IMR-90 (cell line): ENCODE measurements around the gene EIF2S1. TPM values are rescaled to one million over a fixed set of nuclear protein-coding genes. Genes with fewer than 3 reads are reported as not detected.

Source experiments
- ATAC-seq: fragments of 200-7000 bp; cut with Tn5 transposase; 2 replicates; pipeline ENCODE4 v1.9.1; 2020; ENCODE audit warnings: low read depth, mild to moderate bottlenecking, moderate library complexity
- BruUV-seq: library from RNA; stranded (reverse); fragments of 400-500 nt; replicated peaks from 2 replicates; lab custom pipeline; 2021; lab: Mats Ljungman, UMichigan
- CTCF ChIA-PET: fragments of 300-600 bp; formaldehyde crosslinking; extraction: SDS; loops from one replicate; lab custom pipeline; 2021; ENCODE audit warnings: antibody characterized with exemption; lab: Yijun Ruan, JAX
- POLR2A ChIA-PET: fragments of 300-600 bp; sonication (Branson Sonifier 250); formaldehyde crosslinking; loops from one replicate; lab custom pipeline; 2022; ENCODE audit warnings: antibody characterized with exemption; ENCODE audit not compliant: unreplicated experiment; lab: Charles Lee
- DNase-seq: peaks from one replicate; pipeline ENCODE4 v3.0.0; 2013
- H2AFZ ChIP-seq: replicated peaks from 2 replicates; pipeline ENCODE3; 2013; ENCODE audit warnings: low read length, mild to moderate bottlenecking; ENCODE audit not compliant: poor library complexity
- H2AK5ac ChIP-seq: 2 replicates; pipeline ENCODE4 v1.6.1; 2013; ENCODE audit warnings: low read depth, low read length, inconsistent platforms
- H2AK9ac ChIP-seq: replicated peaks from 2 replicates; pipeline ENCODE3; 2013; ENCODE audit warnings: mild to moderate bottlenecking, low read depth, low read length, moderate library complexity; ENCODE audit not compliant: poor library complexity
- H2BK120ac ChIP-seq: 2 replicates; pipeline ENCODE4 v1.6.1; 2013; ENCODE audit warnings: low read depth, low read length, inconsistent platforms
- H2BK15ac ChIP-seq: 3 replicates; pipeline ENCODE4 v1.6.1; 2013; ENCODE audit warnings: low read depth, low read length, inconsistent platforms
- H2BK20ac ChIP-seq: 2 replicates; pipeline ENCODE4 v1.6.1; 2013; ENCODE audit warnings: low read depth, mild to moderate bottlenecking, inconsistent platforms, low read length, moderate library complexity
- H2BK5ac ChIP-seq: 2 replicates; pipeline ENCODE4 v1.6.1; 2013; ENCODE audit warnings: mild to moderate bottlenecking, low read depth, low read length, inconsistent platforms; ENCODE audit not compliant: poor library complexity, severe bottlenecking
- H3K14ac ChIP-seq: replicated peaks from 2 replicates; pipeline ENCODE4 v1.6.1; 2013; ENCODE audit warnings: low read depth, low read length, inconsistent platforms
- H3K18ac ChIP-seq: 2 replicates; pipeline ENCODE4 v1.6.1; 2013; ENCODE audit warnings: low read depth, low read length, control low read depth
- H3K23ac ChIP-seq: 2 replicates; pipeline ENCODE4 v1.6.1; 2013; ENCODE audit warnings: low read depth, low read length, inconsistent platforms
- H3K27ac ChIP-seq: 2 replicates; pipeline ENCODE4 v1.5.1; 2013; ENCODE audit warnings: mild to moderate bottlenecking, control low read depth, low read length; ENCODE audit not compliant: insufficient read depth
- H3K27me3 ChIP-seq: 2 replicates; pipeline ENCODE4 v1.6.1; 2013; ENCODE audit warnings: low read length; ENCODE audit not compliant: control insufficient read depth, insufficient read depth
- H3K36me3 ChIP-seq: 2 replicates; pipeline ENCODE4 v1.6.1; 2013; ENCODE audit warnings: low read length, mixed read lengths; ENCODE audit not compliant: control insufficient read depth, insufficient read depth
- H3K4ac ChIP-seq: 2 replicates; pipeline ENCODE4 v1.6.1; 2013; ENCODE audit warnings: low read depth, low read length, inconsistent platforms
- H3K4me1 ChIP-seq: 2 replicates; pipeline ENCODE4 v1.6.1; 2013; ENCODE audit warnings: low read length, mixed read lengths; ENCODE audit not compliant: control insufficient read depth, insufficient read depth
- H3K4me2 ChIP-seq: 2 replicates; pipeline ENCODE4 v1.6.1; 2013; ENCODE audit warnings: low read depth, mild to moderate bottlenecking, control low read depth, low read length, moderate library complexity
- H3K4me3 ChIP-seq: 2 replicates; pipeline ENCODE4 v1.5.1; 2013; ENCODE audit warnings: low read depth, mild to moderate bottlenecking, control low read depth, low read length, moderate library complexity; ENCODE audit not compliant: insufficient read depth
- H3K56ac ChIP-seq: 2 replicates; pipeline ENCODE4 v1.6.1; 2013; ENCODE audit warnings: low read length, inconsistent platforms; ENCODE audit not compliant: insufficient read depth; ENCODE audit errors: extremely low read depth
- H3K79me1 ChIP-seq, 2 experiments: 2 replicates each; pipeline ENCODE4 v1.6.1; 2013; ENCODE audit warnings: low read length in 2 of 2, inconsistent platforms in 1 of 2, low read depth in 1 of 2
- H3K9ac ChIP-seq: 2 replicates; pipeline ENCODE4 v1.6.1; 2013; ENCODE audit warnings: low read depth, low read length, control low read depth
- H3K9me1 ChIP-seq: 2 replicates; pipeline ENCODE4 v1.6.1; 2013; ENCODE audit warnings: low read length, inconsistent platforms; ENCODE audit not compliant: insufficient read depth
- H3K9me3 ChIP-seq: 2 replicates; pipeline ENCODE4 v1.6.1; 2013; ENCODE audit warnings: low read length; ENCODE audit not compliant: control insufficient read depth, insufficient read depth
- H4K20me1 ChIP-seq: 2 replicates; pipeline ENCODE4 v1.6.1; 2013; ENCODE audit warnings: low read length, inconsistent platforms; ENCODE audit not compliant: insufficient read depth
- H4K5ac ChIP-seq: 2 replicates; pipeline ENCODE4 v1.6.1; 2013; ENCODE audit warnings: mild to moderate bottlenecking, low read depth, low read length, control low read depth
- H4K8ac ChIP-seq, 2 experiments: 2 replicates each; pipeline ENCODE4 v1.6.1; 2013; ENCODE audit warnings: low read depth in 2 of 2, low read length in 2 of 2, control low read depth in 1 of 2, inconsistent platforms in 1 of 2
- H4K91ac ChIP-seq: 2 replicates; pipeline ENCODE4 v1.6.1; 2013; ENCODE audit warnings: low read depth, low read length, inconsistent platforms; ENCODE audit not compliant: insufficient read depth
- CEBPB ChIP-seq: IDR thresholded peaks from 2 replicates; pipeline ENCODE4 v1.6.1; 2012; ENCODE audit warnings: low read depth, low read length, improper control_type of control experiment
- CHD1 ChIP-seq: IDR thresholded peaks from 2 replicates; pipeline ENCODE4 v1.6.1; 2012; ENCODE audit warnings: low read depth, low read length, improper control_type of control experiment
- RCOR1 ChIP-seq: IDR thresholded peaks from 2 replicates; pipeline ENCODE4 v1.6.1; 2012; ENCODE audit warnings: mild to moderate bottlenecking, low read length, improper control_type of control experiment; ENCODE audit not compliant: insufficient replicate concordance
- RFX5 ChIP-seq: IDR thresholded peaks from 2 replicates; pipeline ENCODE4 v1.8.0; 2012; ENCODE audit warnings: low read depth, mild to moderate bottlenecking, low read length, moderate library complexity
- dilution Hi-C: fragments of 300-500 bp; cut with HindIII; formaldehyde crosslinking; loops from one replicate; pipeline ENCODE4 v1.14.3; 2018; ENCODE audit warnings: low sequenced_read_pairs; ENCODE audit not compliant: unreplicated experiment
- in situ Hi-C: fragments of 300-500 bp; cut with MboI; formaldehyde crosslinking; loops from 3 replicates; pipeline ENCODE4 v1.14.3; 2019; ENCODE audit warnings: low sequenced_read_pairs, inconsistent platforms, mixed read lengths
- intact Hi-C: fragments of 100-400 bp; cut with micrococcal nuclease; formaldehyde crosslinking; loops from 2 replicates; pipeline ENCODE4 v1.10.0; 2022
- polyA plus RNA-seq, 3 experiments: library from polyadenylated mRNA; depleted of rRNA; stranded (reverse); fragments of >200 nt; gene quantifications; 2 replicates each; pipeline ENCODE4 v1.2.3, GENCODE V29; 2012; ENCODE audit warnings: low replicate concordance in 1 of 3
- total RNA-seq: library from RNA; depleted of rRNA; stranded (reverse); fragments of >200 nt; gene quantifications from 2 replicates; pipeline ENCODE4 v1.2.3, GENCODE V29; 2012

EIF2S1 gene
- total and polyA plus RNA-seq, 2 of the 4 experiments (the other 2 are of a cell fraction): 57.9 to 125 TPM

DNA sequence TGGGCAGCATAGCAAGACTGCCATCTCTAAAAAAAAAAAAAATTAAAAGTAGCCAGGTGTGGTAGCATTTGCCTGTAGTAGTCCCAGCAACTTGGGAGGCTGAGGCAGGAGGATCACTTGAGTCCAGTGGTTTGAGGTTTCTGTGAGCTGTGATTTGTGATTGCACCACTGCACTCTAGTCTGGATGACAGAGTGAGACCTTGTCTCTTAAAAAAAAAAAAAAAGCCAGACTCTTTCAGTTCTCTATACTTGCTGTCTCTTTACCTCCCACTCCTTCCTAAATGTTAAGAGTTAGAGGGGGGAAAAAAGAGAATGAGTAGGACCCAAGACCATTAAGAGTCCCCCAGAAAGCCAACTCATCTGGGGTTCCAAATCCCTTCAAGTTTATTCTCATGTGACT lies 17.8 kb downstream of the EIF2S1 start:
- no peaks in the 10 kb centered on the region for H3K9me3 ChIP-seq
- no peak overlapping the region for H2BK120ac ChIP-seq
- H3K27me3 ChIP-seq: no peaks in the 10 kb centered on the region
- no peak overlapping the region for H2BK20ac ChIP-seq
- H4K20me1 ChIP-seq: peaks cover 9% of the 10 kb centered on the region
- ChIA-PET POLR2A (no interaction called here), CTCF (interaction anchor here (1.4 kb wide), 1 partner anchor 9 kb away, joined by 5 read pairs; no protein-coding TSS in a partner anchor)
- no peak overlapping the region for H3K9ac ChIP-seq
- H4K5ac ChIP-seq: no peak overlapping the region
- no peak overlapping the region for H3K56ac ChIP-seq
- H3K23ac ChIP-seq: no peak overlapping the region
- H3K4me2 ChIP-seq: no peak overlapping the region
- H2AFZ ChIP-seq: no peak overlapping the region
- no peak overlapping the region for H2BK5ac ChIP-seq
- intact Hi-C loops: no loop called here
- no peak overlapping the region for H4K8ac ChIP-seq
- H3K14ac ChIP-seq: no peak overlapping the region
- ATAC-seq (no peak), DNase-seq (no peak)
- H4K91ac ChIP-seq: no peak overlapping the region
- H3K79me1 ChIP-seq: peaks cover 12 to 20% of the 10 kb centered on the region in 2 experiments
- dilution Hi-C loops: no loop called here
- no TSS peak for BruUV-seq
- peaks cover 37% of the 10 kb centered on the region for H3K36me3 ChIP-seq
- TF ChIP-seq CEBPB: no peak
- no peak for TF ChIP-seq CHD1
- no peak for TF ChIP-seq RFX5
- TF ChIP-seq RCOR1: no peak
- H3K4me3 ChIP-seq: no peak overlapping the region
- H3K4ac ChIP-seq: no peak overlapping the region
- H3K4me1 ChIP-seq: peaks cover 2% of the 10 kb centered on the region; the same call in 1 of the 2 replicates
- H3K27ac ChIP-seq: no peak overlapping the region
- no peak overlapping the region for H2AK5ac ChIP-seq
- no peak overlapping the region for H3K18ac ChIP-seq
- no peak overlapping the region for H2AK9ac ChIP-seq
- H3K9me1 ChIP-seq: no peaks in the 10 kb centered on the region; the same call in 1 of the 2 replicates
- in situ Hi-C loops: no loop called here
- no peak overlapping the region for H2BK15ac ChIP-seq
